ENCODE data around the gene VWA8.

GRCh38 chr13:41582027-41582463, 378.9 kb downstream of the VWA8 start:
- TF ChIP-seq, protein P1, sequence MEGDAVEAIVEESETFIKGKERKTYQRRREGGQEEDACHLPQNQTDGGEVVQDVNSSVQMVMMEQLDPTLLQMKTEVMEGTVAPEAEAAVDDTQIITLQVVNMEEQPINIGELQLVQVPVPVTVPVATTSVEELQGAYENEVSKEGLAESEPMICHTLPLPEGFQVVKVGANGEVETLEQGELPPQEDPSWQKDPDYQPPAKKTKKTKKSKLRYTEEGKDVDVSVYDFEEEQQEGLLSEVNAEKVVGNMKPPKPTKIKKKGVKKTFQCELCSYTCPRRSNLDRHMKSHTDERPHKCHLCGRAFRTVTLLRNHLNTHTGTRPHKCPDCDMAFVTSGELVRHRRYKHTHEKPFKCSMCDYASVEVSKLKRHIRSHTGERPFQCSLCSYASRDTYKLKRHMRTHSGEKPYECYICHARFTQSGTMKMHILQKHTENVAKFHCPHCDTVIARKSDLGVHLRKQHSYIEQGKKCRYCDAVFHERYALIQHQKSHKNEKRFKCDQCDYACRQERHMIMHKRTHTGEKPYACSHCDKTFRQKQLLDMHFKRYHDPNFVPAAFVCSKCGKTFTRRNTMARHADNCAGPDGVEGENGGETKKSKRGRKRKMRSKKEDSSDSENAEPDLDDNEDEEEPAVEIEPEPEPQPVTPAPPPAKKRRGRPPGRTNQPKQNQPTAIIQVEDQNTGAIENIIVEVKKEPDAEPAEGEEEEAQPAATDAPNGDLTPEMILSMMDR (IDR thresholded peaks at IDR 0.05; ENCODE audit: low read depth, low read length, missing input control): no peak
- TF ChIP-seq RXRA (IDR thresholded peaks at IDR 0.05) (no peak), TAF1 (conservative IDR thresholded peaks at IDR 0.05) (no peak), FOXA1 (IDR thresholded peaks at IDR 0.05) (no peak)
